ENCODE results near the gene ATP10B. TPM values are rescaled to one million over a fixed set of nuclear protein-coding genes. Genes with fewer than 3 reads are reported as not detected.

Gene ATP10B
- total RNA-seq, 2 donors from 2014 or later = 1.3 to 2.1 TPM

GRCh38 chr5:160743027-160743426 is 109.0 kb downstream of the ATP10B start:
- H3K36me3 ChIP-seq (replicated peaks in 1 of 2; ENCODE audit: insufficient read depth in 1 of 2, low read depth in 2 of 2) = no peaks in the 10 kb centered on the region
- no peak overlapping the region for H3K4me3 ChIP-seq
- intact Hi-C loops (cut with DNase I) = no loop called here
- DNase-seq (no peak), ATAC-seq (no peak)
- no peaks in the 10 kb centered on the region for H3K9me3 ChIP-seq
- no peaks in the 10 kb centered on the region for H3K27me3 ChIP-seq
- TF ChIP-seq POLR2A (IDR thresholded peaks at IDR 0.05) (no peak), CTCF (IDR thresholded peaks at IDR 0.05) (no peak)
- 72 to 75% methylated on average over 3 of the region's 3 CpGs for WGBS, 2 donors
- no peaks in the 10 kb centered on the region for H3K4me1 ChIP-seq
- no peak overlapping the region for H3K27ac ChIP-seq

GRCh38 chr5:160742446-160742845 is 109.6 kb downstream of the ATP10B start:
- intact Hi-C loops (cut with DNase I) = no loop called here
- Histone ChIP-seq H3K27ac (no peak overlapping the region), H3K4me1 (no peaks in the 10 kb centered on the region), H3K4me3 (no peak overlapping the region), H3K36me3 (replicated peaks in 1 of 2; ENCODE audit: insufficient read depth in 1 of 2, low read depth in 2 of 2) (no peaks in the 10 kb centered on the region), H3K27me3 (no peaks in the 10 kb centered on the region), H3K9me3 (no peaks in the 10 kb centered on the region)
- WGBS, 2 donors = 63 to 75% methylated on average over 1 of the region's 1 CpG
- DNase-seq = no peak
- no peak for ATAC-seq
- no peak for TF ChIP-seq POLR2A (IDR thresholded peaks at IDR 0.05)
- TF ChIP-seq CTCF (IDR thresholded peaks at IDR 0.05) = no peak

- ATAC-seq = no peak
- H3K36me3 ChIP-seq (replicated peaks in 1 of 2; ENCODE audit: insufficient read depth in 1 of 2, low read depth in 2 of 2) = no peaks in the 10 kb centered on the region
- 70 to 85% methylated on average over 4 of the region's 4 CpGs for WGBS, 2 donors
- no peaks in the 10 kb centered on the region for H3K9me3 ChIP-seq
- H3K27ac ChIP-seq = no peak overlapping the region
- no peaks in the 10 kb centered on the region for H3K4me1 ChIP-seq
- H3K27me3 ChIP-seq = no peaks in the 10 kb centered on the region
- intact Hi-C loops (cut with DNase I) = no loop called here
- H3K4me3 ChIP-seq = no peak overlapping the region
- DNase-seq = no peak
- TF ChIP-seq CTCF (IDR thresholded peaks at IDR 0.05) (no peak), POLR2A (IDR thresholded peaks at IDR 0.05) (no peak)
Observed at GRCh38 chr5:160727296-160727997, 124.6 kb downstream of the ATP10B start.

GRCh38 chr5:160726721-160727120 is 125.3 kb downstream of the ATP10B start:
- no peak for DNase-seq
- WGBS, 2 donors = 60 to 76% methylated on average over 2 of the region's 2 CpGs

More at GRCh38 chr5:160726721-160727120, 125.3 kb downstream of the ATP10B start:
- Histone ChIP-seq H3K27ac (no peak overlapping the region), H3K36me3 (replicated peaks in 1 of 2; ENCODE audit: insufficient read depth in 1 of 2, low read depth in 2 of 2) (no peaks in the 10 kb centered on the region), H3K4me3 (no peak overlapping the region), H3K27me3 (no peaks in the 10 kb centered on the region), H3K9me3 (no peaks in the 10 kb centered on the region), H3K4me1 (no peaks in the 10 kb centered on the region)
- intact Hi-C loops (cut with DNase I) = no loop called here
- ATAC-seq = no peak
- no peak for TF ChIP-seq POLR2A (IDR thresholded peaks at IDR 0.05)
- no peak for TF ChIP-seq CTCF (IDR thresholded peaks at IDR 0.05)
